ENCODE results near the gene OR2T6.
"Not testable (repeated sequence)": the region's sequence is repeated elsewhere in the genome, so short reads cannot be mapped to it uniquely, and the experiment has no call there.

OR2T6 gene

DNA sequence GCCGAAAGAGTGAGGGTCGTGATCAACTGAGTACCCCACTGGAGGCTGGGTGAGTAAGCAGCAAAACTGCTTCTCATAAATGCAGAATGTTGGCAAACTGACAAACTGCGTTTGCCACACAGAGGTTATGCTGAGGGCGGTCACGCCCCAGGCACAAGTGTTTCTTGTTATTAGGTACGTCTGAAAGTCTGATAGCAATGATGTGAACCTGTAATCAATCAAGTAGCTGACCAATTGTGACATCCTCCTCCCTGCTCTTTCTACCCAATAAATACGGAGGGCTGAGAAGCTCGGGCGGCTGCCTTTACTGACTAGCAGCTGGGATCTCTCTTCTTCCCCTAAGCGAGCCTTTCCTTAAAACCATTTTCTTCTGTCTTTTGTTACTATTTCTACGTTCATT is 56.1 kb downstream of the OR2T6 start:
- not testable (repeated sequence) for H2AFZ ChIP-seq (ENCODE audit: low read length); H4K91ac ChIP-seq (ENCODE audit: low read depth, low read length, poor library complexity); DNase-seq (ENCODE audit: low spot score); H2BK15ac ChIP-seq (ENCODE audit: low read length); H3K27me3 ChIP-seq (ENCODE audit: control insufficient read depth in 3 of 3, insufficient read depth in 3 of 3, low read depth in 1 of 3, low read length in 3 of 3); H2BK5ac ChIP-seq (ENCODE audit: low read length); H2AK5ac ChIP-seq (ENCODE audit: low read depth, low read length); H3K4ac ChIP-seq (ENCODE audit: low read length); H3K4me3 ChIP-seq (ENCODE audit: low read length in 2 of 2); H3K18ac ChIP-seq (ENCODE audit: low read length); H2BK12ac ChIP-seq (ENCODE audit: low read length); H3K27ac ChIP-seq (replicated peaks; ENCODE audit: low read length); H3K9me3 ChIP-seq (replicated peaks in 1 of 2; ENCODE audit: control insufficient read depth in 2 of 2, insufficient read depth in 1 of 2, low read depth in 1 of 2, low read length in 2 of 2); H3K4me2 ChIP-seq (ENCODE audit: insufficient read depth, low read length, poor library complexity, severe bottlenecking); H3K14ac ChIP-seq (ENCODE audit: low read length); H3K9ac ChIP-seq (ENCODE audit: low read depth, low read length, poor library complexity); H4K8ac ChIP-seq (ENCODE audit: low read depth, low read length); H3K36me3 ChIP-seq (replicated peaks in 1 of 2; ENCODE audit: control insufficient read depth in 2 of 2, insufficient read depth in 2 of 2, low read length in 2 of 2); H3K23ac ChIP-seq (ENCODE audit: low read depth, low read length, poor library complexity); H3K4me1 ChIP-seq (ENCODE audit: control insufficient read depth in 2 of 2, insufficient read depth in 1 of 2, low read depth in 1 of 2, low read length in 2 of 2); H3K79me1 ChIP-seq (ENCODE audit: low read depth, low read length); H2BK120ac ChIP-seq (ENCODE audit: low read depth, low read length)
- no CpG with 5 or more reads among the region's 11 CpGs for WGBS, 2 donors (ENCODE audit: extremely low coverage in 2 of 2, insufficient read length in 2 of 2, insufficient replicate concordance in 1 of 2)

DNA sequence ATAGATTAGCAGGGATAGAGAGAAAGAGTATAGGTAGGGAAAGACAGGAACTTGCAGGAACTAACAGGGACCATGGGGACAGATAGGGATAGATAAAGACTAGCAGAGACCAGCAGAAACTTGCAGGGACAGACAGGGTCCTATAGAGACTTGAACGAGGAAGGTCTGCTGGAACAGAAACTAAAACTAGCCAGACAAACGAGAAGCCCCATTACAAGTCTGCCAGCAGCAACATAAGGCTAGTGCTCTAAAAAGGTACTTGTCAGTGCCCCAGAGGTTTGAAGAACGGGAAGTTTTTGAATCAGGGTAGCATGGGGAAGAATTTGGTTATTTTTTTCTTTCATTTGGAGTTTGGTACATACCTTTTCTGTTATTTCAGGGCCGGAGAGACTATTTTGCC is 56.7 kb downstream of the OR2T6 start:
- not testable (repeated sequence) for DNase-seq (ENCODE audit: low spot score); H3K4ac ChIP-seq (ENCODE audit: low read length); H3K23ac ChIP-seq (ENCODE audit: low read depth, low read length, poor library complexity); H3K14ac ChIP-seq (ENCODE audit: low read length); H4K91ac ChIP-seq (ENCODE audit: low read depth, low read length, poor library complexity); H3K27me3 ChIP-seq (ENCODE audit: control insufficient read depth in 3 of 3, insufficient read depth in 3 of 3, low read depth in 1 of 3, low read length in 3 of 3); H4K8ac ChIP-seq (ENCODE audit: low read depth, low read length); H2AK5ac ChIP-seq (ENCODE audit: low read depth, low read length); H3K27ac ChIP-seq (replicated peaks; ENCODE audit: low read length); H2BK120ac ChIP-seq (ENCODE audit: low read depth, low read length); H2BK12ac ChIP-seq (ENCODE audit: low read length); H3K9ac ChIP-seq (ENCODE audit: low read depth, low read length, poor library complexity); H3K79me1 ChIP-seq (ENCODE audit: low read depth, low read length); H3K4me3 ChIP-seq (ENCODE audit: low read length in 2 of 2); H3K9me3 ChIP-seq (replicated peaks in 1 of 2; ENCODE audit: control insufficient read depth in 2 of 2, insufficient read depth in 1 of 2, low read depth in 1 of 2, low read length in 2 of 2); H2AFZ ChIP-seq (ENCODE audit: low read length); H3K4me2 ChIP-seq (ENCODE audit: insufficient read depth, low read length, poor library complexity, severe bottlenecking); H3K36me3 ChIP-seq (replicated peaks in 1 of 2; ENCODE audit: control insufficient read depth in 2 of 2, insufficient read depth in 2 of 2, low read length in 2 of 2); H3K4me1 ChIP-seq (ENCODE audit: control insufficient read depth in 2 of 2, insufficient read depth in 1 of 2, low read depth in 1 of 2, low read length in 2 of 2); H2BK15ac ChIP-seq (ENCODE audit: low read length); H3K18ac ChIP-seq (ENCODE audit: low read length); H2BK5ac ChIP-seq (ENCODE audit: low read length)
- no CpG with 5 or more reads among the region's 4 CpGs for WGBS, 2 donors (ENCODE audit: extremely low coverage in 2 of 2, insufficient read length in 2 of 2, insufficient replicate concordance in 1 of 2)

DNA sequence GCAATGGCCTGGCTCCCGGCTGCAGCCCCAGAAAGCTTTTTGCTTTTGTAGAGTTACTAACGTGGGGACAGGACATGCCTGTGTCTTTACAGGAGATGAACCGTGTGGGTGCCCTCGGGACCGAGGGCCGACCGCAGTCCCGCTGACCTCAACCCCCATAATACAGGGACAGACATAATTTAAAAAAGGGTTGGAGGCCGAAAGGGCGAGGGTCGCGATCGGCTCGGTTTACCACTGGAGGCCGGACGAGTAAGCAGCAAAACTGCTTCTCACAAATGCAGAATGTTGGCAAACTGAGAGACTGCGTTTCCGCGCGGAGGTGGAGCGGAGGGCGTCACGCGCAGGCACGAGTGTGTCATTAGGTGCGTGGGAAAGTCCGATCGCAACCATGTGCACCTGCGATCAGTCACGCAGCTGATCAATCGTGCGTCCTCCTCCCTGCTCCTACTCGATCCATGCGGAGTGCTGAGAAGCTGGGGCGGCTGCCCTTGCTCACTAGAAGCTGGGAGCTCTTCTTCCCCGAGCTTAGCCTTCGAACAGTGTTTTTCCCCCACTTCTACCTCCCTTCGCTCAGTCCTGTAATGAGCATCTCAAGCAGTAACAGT is 58.4 kb downstream of the OR2T6 start:
- not testable (repeated sequence) for H3K23ac ChIP-seq (ENCODE audit: low read depth, low read length, poor library complexity); H2AFZ ChIP-seq (ENCODE audit: low read length); H3K9me3 ChIP-seq (replicated peaks in 1 of 2; ENCODE audit: control insufficient read depth in 2 of 2, insufficient read depth in 1 of 2, low read depth in 1 of 2, low read length in 2 of 2); H2BK12ac ChIP-seq (ENCODE audit: low read length); DNase-seq (ENCODE audit: low spot score); H3K27ac ChIP-seq (replicated peaks; ENCODE audit: low read length); H3K18ac ChIP-seq (ENCODE audit: low read length); H3K4me3 ChIP-seq (ENCODE audit: low read length in 2 of 2); H3K4ac ChIP-seq (ENCODE audit: low read length); H3K36me3 ChIP-seq (replicated peaks in 1 of 2; ENCODE audit: control insufficient read depth in 2 of 2, insufficient read depth in 2 of 2, low read length in 2 of 2); H3K4me1 ChIP-seq (ENCODE audit: control insufficient read depth in 2 of 2, insufficient read depth in 1 of 2, low read depth in 1 of 2, low read length in 2 of 2); H4K8ac ChIP-seq (ENCODE audit: low read depth, low read length); H3K4me2 ChIP-seq (ENCODE audit: insufficient read depth, low read length, poor library complexity, severe bottlenecking); H3K79me1 ChIP-seq (ENCODE audit: low read depth, low read length); H2BK120ac ChIP-seq (ENCODE audit: low read depth, low read length); H2AK5ac ChIP-seq (ENCODE audit: low read depth, low read length); H3K9ac ChIP-seq (ENCODE audit: low read depth, low read length, poor library complexity); H4K91ac ChIP-seq (ENCODE audit: low read depth, low read length, poor library complexity); H2BK15ac ChIP-seq (ENCODE audit: low read length); H3K27me3 ChIP-seq (ENCODE audit: control insufficient read depth in 3 of 3, insufficient read depth in 3 of 3, low read depth in 1 of 3, low read length in 3 of 3); H2BK5ac ChIP-seq (ENCODE audit: low read length); H3K14ac ChIP-seq (ENCODE audit: low read length)
- no CpG with 5 or more reads among the region's 38 CpGs for WGBS, 2 donors (ENCODE audit: extremely low coverage in 2 of 2, insufficient read length in 2 of 2, insufficient replicate concordance in 1 of 2)

GRCh38 chr1:248434913-248435312 is 59.4 kb downstream of the OR2T6 start:
- not testable (repeated sequence) for H2AK5ac ChIP-seq (ENCODE audit: low read depth, low read length); H3K18ac ChIP-seq (ENCODE audit: low read length); H2BK120ac ChIP-seq (ENCODE audit: low read depth, low read length); H3K4ac ChIP-seq (ENCODE audit: low read length); H3K27me3 ChIP-seq (ENCODE audit: control insufficient read depth in 3 of 3, insufficient read depth in 3 of 3, low read depth in 1 of 3, low read length in 3 of 3); H3K36me3 ChIP-seq (replicated peaks in 1 of 2; ENCODE audit: control insufficient read depth in 2 of 2, insufficient read depth in 2 of 2, low read length in 2 of 2); H4K91ac ChIP-seq (ENCODE audit: low read depth, low read length, poor library complexity); H3K27ac ChIP-seq (replicated peaks; ENCODE audit: low read length); H3K9me3 ChIP-seq (replicated peaks in 1 of 2; ENCODE audit: control insufficient read depth in 2 of 2, insufficient read depth in 1 of 2, low read depth in 1 of 2, low read length in 2 of 2); H3K23ac ChIP-seq (ENCODE audit: low read depth, low read length, poor library complexity); H2AFZ ChIP-seq (ENCODE audit: low read length); H2BK12ac ChIP-seq (ENCODE audit: low read length); H3K4me3 ChIP-seq (ENCODE audit: low read length in 2 of 2); DNase-seq (ENCODE audit: low spot score); H3K4me2 ChIP-seq (ENCODE audit: insufficient read depth, low read length, poor library complexity, severe bottlenecking); H3K9ac ChIP-seq (ENCODE audit: low read depth, low read length, poor library complexity); H3K79me1 ChIP-seq (ENCODE audit: low read depth, low read length); H3K4me1 ChIP-seq (ENCODE audit: control insufficient read depth in 2 of 2, insufficient read depth in 1 of 2, low read depth in 1 of 2, low read length in 2 of 2); H4K8ac ChIP-seq (ENCODE audit: low read depth, low read length); H2BK5ac ChIP-seq (ENCODE audit: low read length); H2BK15ac ChIP-seq (ENCODE audit: low read length); H3K14ac ChIP-seq (ENCODE audit: low read length)
- WGBS, 2 donors (ENCODE audit: extremely low coverage in 2 of 2, insufficient read length in 2 of 2, insufficient replicate concordance in 1 of 2) = no CpG with 5 or more reads among the region's 6 CpGs

Data from neuronal stem cell (in vitro differentiated cells).